ENCODE results near the gene FMN2. TPM values are rescaled to one million over a fixed set of nuclear protein-coding genes. Genes with fewer than 3 reads are reported as not detected.

The FMN2 gene
- total RNA-seq, 1 experiment from 2014 or later: not detected

GRCh38 chr1:240171907-240172306 is 80.2 kb downstream of the FMN2 start:
- Histone ChIP-seq H2AFZ (no peak overlapping the region), H3K27me3 (ENCODE audit: insufficient read depth, low read depth) (peaks cover 9% of the 10 kb centered on the region; the same call in 1 of the 2 replicates), H3K79me2 (ENCODE audit: low read depth) (no peaks in the 10 kb centered on the region), H3K36me3 (ENCODE audit: low read depth) (no peaks in the 10 kb centered on the region), H3K4me2 (no peak overlapping the region), H3K9me3 (ENCODE audit: insufficient read depth, low read depth) (no peaks in the 10 kb centered on the region), H4K20me1 (ENCODE audit: insufficient read depth) (no peaks in the 10 kb centered on the region), H3F3A (ENCODE audit: insufficient read depth, low read depth) (no peaks in the 10 kb centered on the region), H3K4me3 (no peak overlapping the region), H3K9me2 (ENCODE audit: insufficient read depth) (no peaks in the 10 kb centered on the region), H3K4me1 (replicated peaks; ENCODE audit: insufficient read depth) (no peaks in the 10 kb centered on the region), H3K27ac (no peak overlapping the region)
- DNase-seq: no peak
- ChIA-PET CTCF (no interaction called here), POLR2A (ENCODE audit: unreplicated experiment) (no interaction called here)
- intact Hi-C loops (cut with micrococcal nuclease; ENCODE audit: unreplicated experiment): no loop called here
- no TSS peak for BruUV-seq (replicated peaks)
- TF ChIP-seq EZH2 (IDR thresholded peaks at IDR 0.05; ENCODE audit: low read depth): no peak
- TF ChIP-seq, protein P1, sequence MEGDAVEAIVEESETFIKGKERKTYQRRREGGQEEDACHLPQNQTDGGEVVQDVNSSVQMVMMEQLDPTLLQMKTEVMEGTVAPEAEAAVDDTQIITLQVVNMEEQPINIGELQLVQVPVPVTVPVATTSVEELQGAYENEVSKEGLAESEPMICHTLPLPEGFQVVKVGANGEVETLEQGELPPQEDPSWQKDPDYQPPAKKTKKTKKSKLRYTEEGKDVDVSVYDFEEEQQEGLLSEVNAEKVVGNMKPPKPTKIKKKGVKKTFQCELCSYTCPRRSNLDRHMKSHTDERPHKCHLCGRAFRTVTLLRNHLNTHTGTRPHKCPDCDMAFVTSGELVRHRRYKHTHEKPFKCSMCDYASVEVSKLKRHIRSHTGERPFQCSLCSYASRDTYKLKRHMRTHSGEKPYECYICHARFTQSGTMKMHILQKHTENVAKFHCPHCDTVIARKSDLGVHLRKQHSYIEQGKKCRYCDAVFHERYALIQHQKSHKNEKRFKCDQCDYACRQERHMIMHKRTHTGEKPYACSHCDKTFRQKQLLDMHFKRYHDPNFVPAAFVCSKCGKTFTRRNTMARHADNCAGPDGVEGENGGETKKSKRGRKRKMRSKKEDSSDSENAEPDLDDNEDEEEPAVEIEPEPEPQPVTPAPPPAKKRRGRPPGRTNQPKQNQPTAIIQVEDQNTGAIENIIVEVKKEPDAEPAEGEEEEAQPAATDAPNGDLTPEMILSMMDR (conservative IDR thresholded peaks at IDR 0.05): no peak

DNA sequence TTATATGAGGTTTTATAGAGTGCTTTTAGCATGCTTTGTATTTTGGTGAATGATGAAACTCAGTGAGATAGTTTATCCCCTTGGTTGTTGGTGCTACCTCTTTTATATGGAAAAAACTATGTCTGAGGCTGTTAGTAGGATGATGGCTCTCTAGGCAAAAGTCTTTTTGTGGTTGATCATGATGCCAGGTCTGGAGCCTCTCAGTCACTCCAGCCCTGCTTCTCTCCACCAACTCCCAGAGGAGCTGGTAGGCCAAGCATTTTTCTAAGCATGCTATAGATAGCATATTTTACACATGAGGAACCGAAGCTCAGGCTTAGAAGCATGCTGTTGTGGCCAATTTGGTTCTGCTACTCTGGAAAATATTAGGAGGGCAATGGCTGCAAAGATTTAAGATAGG is 82.2 kb downstream of the FMN2 start:
- no peaks in the 10 kb centered on the region for H3K36me3 ChIP-seq (ENCODE audit: low read depth)
- H3K79me2 ChIP-seq (ENCODE audit: low read depth): no peaks in the 10 kb centered on the region
- TF ChIP-seq, protein P1 (conservative IDR thresholded peaks at IDR 0.05): no peak
- TF ChIP-seq EZH2 (IDR thresholded peaks at IDR 0.05; ENCODE audit: low read depth): no peak
- BruUV-seq (replicated peaks): no TSS peak
- H4K20me1 ChIP-seq (ENCODE audit: insufficient read depth): no peaks in the 10 kb centered on the region
- CTCF ChIA-PET: no interaction called here
- no peak overlapping the region for H3K4me2 ChIP-seq
- POLR2A ChIA-PET (ENCODE audit: unreplicated experiment): no interaction called here
- intact Hi-C loops (cut with micrococcal nuclease; ENCODE audit: unreplicated experiment): no loop called here
- H3K27ac ChIP-seq: no peak overlapping the region
- no peak overlapping the region for H2AFZ ChIP-seq
- peaks cover 9% of the 10 kb centered on the region; the same call in 1 of the 2 replicates for H3K27me3 ChIP-seq (ENCODE audit: insufficient read depth, low read depth)
- DNase-seq: no peak
- H3K9me2 ChIP-seq (ENCODE audit: insufficient read depth): no peaks in the 10 kb centered on the region
- H3K4me1 ChIP-seq (replicated peaks; ENCODE audit: insufficient read depth): no peaks in the 10 kb centered on the region
- H3K4me3 ChIP-seq: no peak overlapping the region
- H3F3A ChIP-seq (ENCODE audit: insufficient read depth, low read depth): no peaks in the 10 kb centered on the region
- H3K9me3 ChIP-seq (ENCODE audit: insufficient read depth, low read depth): no peaks in the 10 kb centered on the region

- no peak overlapping the region for H3K4me3 ChIP-seq
- H3K27ac ChIP-seq: no peak overlapping the region
- H3K27me3 ChIP-seq (ENCODE audit: insufficient read depth, low read depth): peaks cover 9% of the 10 kb centered on the region; the same call in 1 of the 2 replicates
- no peak for DNase-seq
- no peak overlapping the region for H3K4me2 ChIP-seq
- H3K9me3 ChIP-seq (ENCODE audit: insufficient read depth, low read depth): no peaks in the 10 kb centered on the region
- intact Hi-C loops (cut with micrococcal nuclease; ENCODE audit: unreplicated experiment): no loop called here
- ChIA-PET CTCF (no interaction called here), POLR2A (ENCODE audit: unreplicated experiment) (no interaction called here)
- no TSS peak for BruUV-seq (replicated peaks)
- no peaks in the 10 kb centered on the region for H3K4me1 ChIP-seq (replicated peaks; ENCODE audit: insufficient read depth)
- no peaks in the 10 kb centered on the region for H3K79me2 ChIP-seq (ENCODE audit: low read depth)
- H3F3A ChIP-seq (ENCODE audit: insufficient read depth, low read depth): no peaks in the 10 kb centered on the region
- H3K9me2 ChIP-seq (ENCODE audit: insufficient read depth): no peaks in the 10 kb centered on the region
- H2AFZ ChIP-seq: no peak overlapping the region
- H4K20me1 ChIP-seq (ENCODE audit: insufficient read depth): no peaks in the 10 kb centered on the region
- TF ChIP-seq, protein P1 (conservative IDR thresholded peaks at IDR 0.05): no peak
- no peak for TF ChIP-seq EZH2 (IDR thresholded peaks at IDR 0.05; ENCODE audit: low read depth)
- no peaks in the 10 kb centered on the region for H3K36me3 ChIP-seq (ENCODE audit: low read depth)
Observed at GRCh38 chr1:240174734-240175133, 83.1 kb downstream of the FMN2 start.
